Hepatocyte (in vitro differentiated cells): ENCODE data around the gene SIRT6.

Experiments used
- CTCF ChIP-seq: fragments of 200-600 bp; sonication (generic); IDR thresholded peaks from 2 replicates; pipeline ENCODE4 v1.5.1; 2016; ENCODE audit warnings: antibody characterized with exemption, mild to moderate bottlenecking; ENCODE audit not compliant: poor library complexity
- EZH2 ChIP-seq: fragments of 200-600 bp; sonication (generic); IDR thresholded peaks from 2 replicates; pipeline ENCODE4 v1.6.1; 2016; ENCODE audit warnings: antibody characterized with exemption, mild to moderate bottlenecking, borderline replicate concordance

GRCh38 chr19:4177146-4177545 lies 5.2 kb downstream of the SIRT6 start:
- no peak for TF ChIP-seq CTCF
- TF ChIP-seq EZH2, result no peak
